ENCODE measurements around the gene S100A12.

S100A12 gene

GRCh38 chr1:153387785-153388184, 12.4 kb upstream of the S100A12 start:
- Mint-ChIP-seq H3K4me3 (no peak overlapping the region), H3K27ac (no peak overlapping the region), H3K9me3 (peaks cover 3% of the 10 kb centered on the region), H3K27me3 (ENCODE audit: low read depth) (peaks cover 30% of the 10 kb centered on the region), H3K4me1 (no peaks in the 10 kb centered on the region), H3K36me3 (ENCODE audit: low read depth) (no peaks in the 10 kb centered on the region)
- TF ChIP-seq, protein P1, sequence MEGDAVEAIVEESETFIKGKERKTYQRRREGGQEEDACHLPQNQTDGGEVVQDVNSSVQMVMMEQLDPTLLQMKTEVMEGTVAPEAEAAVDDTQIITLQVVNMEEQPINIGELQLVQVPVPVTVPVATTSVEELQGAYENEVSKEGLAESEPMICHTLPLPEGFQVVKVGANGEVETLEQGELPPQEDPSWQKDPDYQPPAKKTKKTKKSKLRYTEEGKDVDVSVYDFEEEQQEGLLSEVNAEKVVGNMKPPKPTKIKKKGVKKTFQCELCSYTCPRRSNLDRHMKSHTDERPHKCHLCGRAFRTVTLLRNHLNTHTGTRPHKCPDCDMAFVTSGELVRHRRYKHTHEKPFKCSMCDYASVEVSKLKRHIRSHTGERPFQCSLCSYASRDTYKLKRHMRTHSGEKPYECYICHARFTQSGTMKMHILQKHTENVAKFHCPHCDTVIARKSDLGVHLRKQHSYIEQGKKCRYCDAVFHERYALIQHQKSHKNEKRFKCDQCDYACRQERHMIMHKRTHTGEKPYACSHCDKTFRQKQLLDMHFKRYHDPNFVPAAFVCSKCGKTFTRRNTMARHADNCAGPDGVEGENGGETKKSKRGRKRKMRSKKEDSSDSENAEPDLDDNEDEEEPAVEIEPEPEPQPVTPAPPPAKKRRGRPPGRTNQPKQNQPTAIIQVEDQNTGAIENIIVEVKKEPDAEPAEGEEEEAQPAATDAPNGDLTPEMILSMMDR (IDR thresholded peaks at IDR 0.05; ENCODE audit: unreplicated experiment in 3 of 3) = no peak

DNA sequence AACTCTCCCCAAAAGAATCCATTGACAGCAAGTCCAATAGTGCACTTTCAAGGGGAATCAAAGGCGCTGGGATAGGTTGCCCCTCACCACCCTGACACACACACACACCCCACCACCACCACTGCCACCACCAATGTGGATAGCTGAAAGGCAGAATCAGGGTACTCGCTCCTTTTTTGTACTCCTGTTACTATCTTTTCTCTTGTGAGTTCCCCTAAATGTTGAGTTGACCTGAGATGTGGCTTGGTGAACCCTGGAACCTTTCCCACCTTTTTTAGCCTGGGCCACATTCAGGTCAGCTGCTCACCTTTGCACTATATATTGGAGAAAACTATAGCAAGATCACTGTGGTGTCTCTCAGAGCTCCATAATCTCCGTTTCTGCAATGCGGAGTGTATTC, 11.6 kb upstream of the S100A12 start:
- Mint-ChIP-seq H3K4me1 (no peaks in the 10 kb centered on the region), H3K9me3 (peaks cover 9% of the 10 kb centered on the region), H3K4me3 (no peak overlapping the region), H3K27me3 (ENCODE audit: low read depth) (peaks cover 22% of the 10 kb centered on the region), H3K27ac (no peak overlapping the region), H3K36me3 (ENCODE audit: low read depth) (no peaks in the 10 kb centered on the region)
- TF ChIP-seq, protein P1 (IDR thresholded peaks at IDR 0.05; ENCODE audit: unreplicated experiment in 3 of 3) = no peak

DNA sequence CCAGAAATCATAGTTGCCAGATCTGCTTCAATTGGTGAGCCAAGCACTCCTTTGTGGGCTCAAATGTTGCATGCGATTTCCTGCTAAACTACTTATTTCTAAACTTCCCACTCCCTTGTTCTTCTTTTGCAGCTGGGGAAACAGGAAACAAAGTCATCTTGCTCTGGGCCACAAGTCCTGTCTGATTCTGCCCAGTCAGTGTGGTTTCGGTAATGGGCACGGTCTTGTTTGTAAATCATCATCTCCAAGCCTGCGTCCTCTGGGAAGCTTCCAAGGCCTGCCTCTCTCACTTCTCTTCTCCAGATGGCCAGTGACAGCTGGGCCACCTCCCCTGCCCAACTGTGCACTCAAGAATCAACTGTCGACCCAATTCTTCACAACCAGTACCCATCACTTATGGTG, 11.1 kb upstream of the S100A12 start:
- Mint-ChIP-seq H3K36me3 (ENCODE audit: low read depth) (no peaks in the 10 kb centered on the region), H3K4me3 (no peak overlapping the region), H3K27ac (no peak overlapping the region), H3K27me3 (ENCODE audit: low read depth) (peaks cover 22% of the 10 kb centered on the region), H3K9me3 (peaks cover 13% of the 10 kb centered on the region), H3K4me1 (no peaks in the 10 kb centered on the region)
- TF ChIP-seq, protein P1 (IDR thresholded peaks at IDR 0.05; ENCODE audit: unreplicated experiment in 3 of 3) = no peak

- Mint-ChIP-seq H3K4me3 (no peak overlapping the region), H3K9me3 (peaks cover 18% of the 10 kb centered on the region), H3K27ac (no peak overlapping the region), H3K27me3 (ENCODE audit: low read depth) (peaks cover 13% of the 10 kb centered on the region), H3K36me3 (ENCODE audit: low read depth) (no peaks in the 10 kb centered on the region), H3K4me1 (no peaks in the 10 kb centered on the region)
- TF ChIP-seq, protein P1 (IDR thresholded peaks at IDR 0.05; ENCODE audit: unreplicated experiment in 3 of 3) = no peak
These were observed 9.6 kb upstream of the S100A12 start for GRCh38 chr1:153384958-153385580.

DNA sequence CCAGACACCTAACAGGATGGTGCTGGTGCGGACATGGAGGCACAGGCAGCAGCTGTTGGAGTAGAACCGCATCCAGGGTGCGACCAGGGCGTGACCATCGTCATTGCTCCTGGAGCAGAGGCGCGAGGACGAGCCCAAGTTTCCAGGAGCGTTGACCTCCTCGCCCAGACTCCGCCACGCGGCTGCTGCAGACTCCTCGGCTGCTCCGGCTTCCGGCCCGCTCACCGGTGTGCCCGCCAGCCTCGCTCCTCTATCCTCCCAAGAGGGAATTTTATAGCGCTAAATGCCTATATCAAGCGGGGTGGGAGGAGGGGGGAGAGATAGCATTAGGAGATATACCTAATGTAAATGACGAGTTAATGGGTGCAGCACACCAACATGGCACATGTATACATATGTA, 5.3 kb upstream of the S100A12 start:
- TF ChIP-seq, protein P1 (IDR thresholded peaks at IDR 0.05; ENCODE audit: unreplicated experiment in 3 of 3) = no peak
- Mint-ChIP-seq H3K36me3 (ENCODE audit: low read depth) (no peaks in the 10 kb centered on the region), H3K27me3 (ENCODE audit: low read depth) (peaks cover 3% of the 10 kb centered on the region), H3K4me1 (no peaks in the 10 kb centered on the region), H3K27ac (no peak overlapping the region), H3K9me3 (peaks cover 18% of the 10 kb centered on the region), H3K4me3 (no peak overlapping the region)

- Mint-ChIP-seq H3K4me3 (no peak overlapping the region), H3K27ac (no peak overlapping the region), H3K27me3 (ENCODE audit: low read depth) (peaks cover 11% of the 10 kb centered on the region), H3K9me3 (peaks cover 18% of the 10 kb centered on the region), H3K4me1 (no peaks in the 10 kb centered on the region), H3K36me3 (ENCODE audit: low read depth) (no peaks in the 10 kb centered on the region)
- TF ChIP-seq, protein P1 (IDR thresholded peaks at IDR 0.05; ENCODE audit: unreplicated experiment in 3 of 3) = no peak
These were observed 4.2 kb upstream of the S100A12 start for GRCh38 chr1:153379591-153379990.

Data from nephron (organoid).